Measurements from ENCODE around the gene FOXRED1. TPM values are rescaled to one million over a fixed set of nuclear protein-coding genes. Genes with fewer than 3 reads are reported as not detected.

The FOXRED1 gene
- total and polyA plus RNA-seq, 9 of the 15 experiments (the other 6 are each of a cell fraction or from before 2014, with no cell fraction given), result 14.1 to 94.4 (median 53.1) TPM

GRCh38 chr11:126303623-126304456, 34.9 kb downstream of the FOXRED1 start, which contains the start of gene DCPS:
Gene DCPS (plus strand): TSS chr11:126304060. CDS start chr11:126304081, 21 bp downstream.
- Histone ChIP-seq H3K27ac (ENCODE audit: extremely low read depth, low read depth, low read length) (peak within 1 kb of the TSS; percentile 86), H3K9me3 (replicated peaks; ENCODE audit: control insufficient read depth, insufficient read depth, low read depth, low read length) (no peaks in the 10 kb centered on the region), H2AFZ (ENCODE audit: low read depth, low read length) (peak within 1 kb of the TSS; percentile 100), H3K9me1 (ENCODE audit: control insufficient read depth, insufficient read depth, low read length) (no peaks in the 10 kb centered on the region), H3K36me3 (ENCODE audit: control insufficient read depth, insufficient read depth, low read length) (peaks cover 4% of the 10 kb centered on the region; the same call in 2 of the 3 replicates), H3K4me3 (peak within 1 kb of the TSS; percentile 57), H3K9ac (ENCODE audit: insufficient read depth in 1 of 2, low read depth in 2 of 2, low read length in 2 of 2) (peak within 1 kb of the TSS; percentile 86 to 89), H3K27me3 (ENCODE audit: control insufficient read depth in 2 of 2, insufficient read depth in 2 of 2, low read length in 2 of 2) (no peaks in the 10 kb centered on the region; a peak in 1 of 5 replicates), H3K4me2 (ENCODE audit: insufficient read depth, low read length) (peak within 1 kb of the TSS; percentile 96), H3K79me2 (ENCODE audit: control insufficient read depth, insufficient read depth, low read length) (peaks cover 12% of the 10 kb centered on the region; the same call in 2 of the 3 replicates), H4K20me1 (replicated peaks; ENCODE audit: control insufficient read depth, insufficient read depth, low read length) (no peaks in the 10 kb centered on the region; the same call in 1 of the 2 replicates), H3K4me1 (replicated peaks in 1 of 2; ENCODE audit: control insufficient read depth in 2 of 2, insufficient read depth in 2 of 2, low read length in 2 of 2) (peaks cover 4 to 11% of the 10 kb centered on the region in 2 experiments; a peak in 3 of 5 replicates)
- FAIRE-seq (peak; percentile 95), DNase-seq (ENCODE audit: extremely low read depth in 1 of 4, low spot score in 3 of 4) (peak; percentile 92 to 96 (median 96)), ATAC-seq (peak; percentile 99)
- POLR2A ChIA-PET, result interaction anchor here (0.6 to 1.1 kb wide), 12 partner anchors 9 to 359 kb away, joined by 3 to 6 read pairs (median 4); no protein-coding TSS in a partner anchor
- BruUV-seq (replicated peaks), result TSS peak; percentile 87
- CTCF ChIA-PET (ENCODE audit: low intra/inter-chr PET ratio), result no interaction called here
- under 1% methylated on average over 44 of the region's 61 CpGs for WGBS (ENCODE audit: insufficient coverage, low coverage, missing lambda C conversion rate)
- intact Hi-C loops (cut with micrococcal nuclease) (no loop called here), in situ Hi-C loops (cut with MboI) (loop anchor here (25.0 kb wide), 2 partner anchors 108 to 683 kb away; no protein-coding TSS in a partner anchor)
- TF ChIP-seq ZHX1 (conservative IDR thresholded peaks at IDR 0.05; ENCODE audit: low read length), result no peak
- 0 out of 2 replicates have a peak, but pooled peaks have one; percentile 29 for TF ChIP-seq CHAMP1 (IDR thresholded peaks at IDR 0.05)
- TF ChIP-seq BCOR (IDR thresholded peaks at IDR 0.05), result peak; percentile 45; the same call in 1 of the 2 replicates
- TF ChIP-seq SMARCE1 (IDR thresholded peaks at IDR 0.05), result no peak
- TF ChIP-seq CBX2 (IDR thresholded peaks at IDR 0.05; ENCODE audit: insufficient read depth, low read length, poor library complexity, severe bottlenecking), result no peak
- TF ChIP-seq ZNF354B (CRISPR knock-in tag; IDR thresholded peaks at IDR 0.05), result no peak
- TF ChIP-seq PHF20 (IDR thresholded peaks at IDR 0.05; ENCODE audit: partially characterized antibody), result peak; percentile 95
- TF ChIP-seq MTF1 (CRISPR knock-in tag; IDR thresholded peaks at IDR 0.05; ENCODE audit: borderline replicate concordance), result no peak
- no peak for TF ChIP-seq PYGO2 (tag; IDR thresholded peaks at IDR 0.05)
- TF ChIP-seq STAG1 (CRISPR knock-in tag; IDR thresholded peaks at IDR 0.05; ENCODE audit: borderline replicate concordance), result no peak
- TF ChIP-seq ADNP (tag; IDR thresholded peaks at IDR 0.05), result no peak
- no peak for TF ChIP-seq ZNF324 (CRISPR knock-in tag; IDR thresholded peaks at IDR 0.05)
- TF ChIP-seq HLTF (IDR thresholded peaks at IDR 0.05), result 0 out of 2 replicates have a peak, but pooled peaks have one; percentile 10
- TF ChIP-seq NCOA1 (IDR thresholded peaks at IDR 0.05; ENCODE audit: low read depth), result no peak
- no peak for TF ChIP-seq BRD9 (IDR thresholded peaks at IDR 0.05; ENCODE audit: low read depth, partially characterized antibody)
- no peak for TF ChIP-seq ELF1 (tag; IDR thresholded peaks at IDR 0.05)
- TF ChIP-seq TAF9B (IDR thresholded peaks at IDR 0.05; ENCODE audit: partially characterized antibody), result peak; percentile 78
- TF ChIP-seq SP2 (IDR thresholded peaks at IDR 0.05; ENCODE audit: extremely low read depth, low read depth, low read length, poor library complexity, severe bottlenecking), result no peak

Data from K562 (cell line).